GM19240 (cell line): ENCODE data around the gene BLOC1S1.
"Not testable (repeated sequence)": the region's sequence is repeated elsewhere in the genome, so short reads cannot be mapped to it uniquely, and the experiment has no call there.

Source experiments
- DNase-seq: peaks from one replicate; pipeline ENCODE4 v3.0.0; 2011; ENCODE audit warnings: low spot score; ENCODE audit not compliant: insufficient read length

The BLOC1S1 gene

GRCh38 chr12:55744340-55745030, 28.6 kb downstream of the BLOC1S1 start:
- no peak for DNase-seq

GRCh38 chr12:55745361-55746173, 29.7 kb downstream of the BLOC1S1 start:
- no peak for DNase-seq

GRCh38 chr12:55746174-55746912, 30.5 kb downstream of the BLOC1S1 start:
- DNase-seq, result no peak

- DNase-seq, result no peak
These were observed 31.0 kb downstream of the BLOC1S1 start for GRCh38 chr12:55746913-55747231.

GRCh38 chr12:55748230-55748993, 32.6 kb downstream of the BLOC1S1 start:
- no peak for DNase-seq

- DNase-seq, result no peak
These were observed 39.4 kb downstream of the BLOC1S1 start for GRCh38 chr12:55755246-55755645.

GRCh38 chr12:55757701-55758100, 41.9 kb downstream of the BLOC1S1 start:
- DNase-seq, result no peak

- DNase-seq, result not testable (repeated sequence)
These were observed 42.7 kb downstream of the BLOC1S1 start for GRCh38 chr12:55758575-55758974.

GRCh38 chr12:55760663-55761062, 44.8 kb downstream of the BLOC1S1 start:
- DNase-seq, result no peak

GRCh38 chr12:55762646-55763045, 46.8 kb downstream of the BLOC1S1 start:
- DNase-seq, result no peak

- DNase-seq, result no peak
These were observed 50.0 kb downstream of the BLOC1S1 start for GRCh38 chr12:55765736-55766290.

GRCh38 chr12:55767156-55767555, 51.3 kb downstream of the BLOC1S1 start:
- no peak for DNase-seq
